ENCODE results near the gene TCAF1. TPM values are rescaled to one million over a fixed set of nuclear protein-coding genes. Genes with fewer than 3 reads are reported as not detected.

Gene TCAF1
- total RNA-seq, 1 donor from 2014 or later, result 160 TPM

DNA sequence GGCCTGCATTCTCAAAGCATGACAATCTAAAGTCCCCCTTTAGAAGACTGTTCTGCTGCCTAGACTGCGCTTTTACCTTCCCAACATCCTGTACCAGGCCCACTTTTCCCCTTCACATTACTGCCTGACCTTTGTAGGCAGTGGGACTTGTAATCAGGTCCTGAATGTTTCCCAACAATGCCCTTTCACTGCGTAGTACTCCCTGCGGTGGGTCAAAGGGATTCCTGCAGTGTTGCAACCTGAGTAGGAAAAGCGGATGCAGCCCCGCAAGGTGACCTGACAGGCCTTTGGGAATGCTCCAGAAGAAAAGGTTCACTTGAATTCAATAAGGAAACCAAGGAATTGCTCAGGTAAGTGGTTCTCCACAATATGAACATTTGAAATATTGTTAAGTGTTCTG lies 4.9 kb upstream of the TCAF1 start:
- no peak for FAIRE-seq

DNA sequence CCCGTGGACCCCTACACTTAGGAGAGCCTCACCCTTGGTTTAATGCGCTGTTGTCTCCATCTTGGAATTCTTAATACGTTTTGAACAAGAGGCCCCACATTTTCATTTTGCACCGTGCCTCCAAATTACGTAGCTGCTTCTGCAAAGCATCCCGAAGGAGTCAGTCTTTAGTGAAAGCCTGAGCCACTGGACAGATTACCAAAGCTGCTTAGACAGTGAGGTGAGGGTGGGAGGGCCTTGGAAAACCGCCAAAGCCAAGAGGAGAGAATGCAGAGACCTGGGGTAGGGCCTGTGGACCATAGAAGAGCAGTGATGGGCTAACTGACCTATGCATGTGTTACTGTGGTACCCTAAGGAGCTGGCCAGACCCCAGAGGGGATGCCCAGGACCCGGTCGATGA lies 4.2 kb upstream of the TCAF1 start:
- DNase-seq (ENCODE audit: low spot score in 2 of 2) (no peak), FAIRE-seq (no peak)

More for the DNA sequence above, 4.9 kb upstream of the TCAF1 start:
- no peak for DNase-seq (ENCODE audit: low spot score in 2 of 2)

DNA sequence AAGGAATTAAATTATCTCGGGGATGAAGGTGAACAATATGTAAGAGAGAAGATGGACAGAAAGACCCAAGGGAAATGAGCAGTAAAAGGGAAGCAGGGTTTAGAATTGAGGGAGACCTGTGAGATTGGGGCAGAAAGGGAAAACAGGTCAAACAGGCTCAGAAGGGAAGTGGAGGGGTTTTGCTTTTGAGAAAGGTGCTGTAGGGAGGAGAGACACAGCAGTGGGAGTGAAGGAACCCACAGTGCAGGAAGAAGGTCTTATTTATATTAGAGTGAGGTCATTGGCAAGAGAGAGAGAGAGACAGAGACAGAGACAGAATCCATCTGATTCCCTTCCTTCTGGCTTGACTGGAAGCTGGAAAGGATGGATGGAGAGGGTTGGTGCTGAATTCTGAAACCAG lies 3.5 kb upstream of the TCAF1 start:
- FAIRE-seq, result no peak

DNA sequence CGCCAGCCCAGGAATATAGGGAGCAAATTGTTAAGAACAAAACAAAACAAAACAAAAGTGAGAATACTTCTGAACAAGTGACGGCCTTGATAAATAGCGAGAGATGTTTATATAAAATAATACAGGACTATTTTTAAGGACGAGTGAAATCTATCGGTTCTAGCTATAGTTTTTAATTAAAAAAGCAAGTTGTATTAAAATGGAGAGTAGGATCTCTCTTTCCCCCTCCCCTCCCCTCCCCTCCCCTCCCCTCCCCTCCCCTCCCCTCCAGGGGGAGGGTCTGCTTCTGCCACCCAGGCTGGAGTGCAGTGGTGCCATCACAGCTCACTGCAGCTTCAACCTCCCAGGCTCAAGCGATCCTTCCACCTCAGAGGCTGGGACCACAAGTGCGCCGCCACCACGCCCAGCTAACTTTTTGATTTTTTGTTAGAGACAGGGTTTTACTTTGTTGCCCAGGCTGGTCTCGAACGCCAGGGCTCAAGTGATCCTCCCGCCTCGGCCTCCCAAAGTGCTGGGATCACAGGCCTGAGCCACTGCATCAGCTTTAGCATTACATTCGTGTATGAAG lies 440 bp upstream of the TCAF1 start:
- no peak for DNase-seq (ENCODE audit: low spot score in 2 of 2)

More for the DNA sequence above, 3.5 kb upstream of the TCAF1 start:
- DNase-seq (ENCODE audit: low spot score in 2 of 2), result no peak

DNA sequence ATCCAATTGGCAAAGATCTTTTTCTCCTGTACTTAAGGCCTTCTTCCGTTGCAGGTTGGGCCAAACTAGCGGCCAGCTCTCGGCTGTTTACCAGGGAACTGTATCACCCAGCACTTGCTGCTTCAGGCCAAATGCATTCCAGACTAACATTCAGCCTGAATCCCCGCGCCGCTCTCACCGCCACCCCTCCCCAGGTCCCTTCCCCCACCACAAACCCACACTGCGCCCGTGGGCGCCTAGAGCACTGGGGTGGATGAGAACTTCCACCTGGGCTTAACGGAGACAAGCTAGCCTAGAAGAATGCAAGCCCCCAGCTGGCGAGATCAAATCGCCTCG lies 676 bp downstream of the TCAF1 start:
- FAIRE-seq, result no peak
- no peak for DNase-seq (ENCODE audit: low spot score in 2 of 2)

More for the DNA sequence above, 440 bp upstream of the TCAF1 start:
- FAIRE-seq, result no peak

DNA sequence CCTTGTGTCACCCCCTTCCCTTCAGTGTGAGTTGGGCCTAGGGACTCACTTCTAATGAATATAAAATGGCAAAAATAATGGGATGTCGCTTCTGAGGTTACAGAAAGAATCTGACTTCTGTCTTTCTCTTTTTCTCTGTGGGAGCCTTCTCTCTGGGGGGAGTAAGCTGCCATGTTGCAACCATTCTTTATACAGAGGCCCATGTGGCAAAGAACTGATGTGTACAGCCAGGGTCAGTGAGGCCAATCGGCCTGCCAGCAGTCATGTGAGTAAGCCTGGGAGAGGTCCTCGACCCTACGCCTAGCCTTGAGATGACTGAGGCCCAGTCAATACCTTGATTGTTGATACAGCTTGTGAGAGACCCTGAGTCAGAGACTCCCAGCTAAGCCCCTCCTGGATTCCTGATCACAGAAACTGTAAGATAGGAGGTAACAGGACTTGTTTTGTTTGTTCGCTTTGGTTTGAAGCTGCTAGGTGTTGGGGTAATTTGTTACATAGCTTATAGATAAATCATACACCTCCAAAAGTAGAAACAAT lies 1.7 kb downstream of the TCAF1 start:
- FAIRE-seq (no peak), DNase-seq (ENCODE audit: low spot score in 2 of 2) (no peak)

DNA sequence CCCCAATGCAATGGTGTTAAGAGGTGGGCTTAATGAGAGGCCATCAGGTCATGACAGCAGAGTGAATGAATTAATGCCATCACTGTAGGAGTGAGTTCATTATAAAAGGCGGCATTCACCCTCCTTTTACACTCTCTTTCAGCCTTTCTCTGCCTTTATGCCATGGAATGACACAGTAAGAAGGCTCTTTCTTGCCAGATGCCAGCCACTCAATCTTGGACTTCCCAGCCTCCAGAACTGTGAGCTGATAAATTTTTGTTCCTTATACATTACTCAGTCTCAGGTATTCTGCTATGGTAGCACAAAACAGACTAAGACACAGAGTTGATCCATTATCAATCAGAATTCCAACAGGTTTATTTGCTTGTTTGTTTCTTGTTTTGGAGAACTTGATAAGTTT lies 3.2 kb downstream of the TCAF1 start:
- FAIRE-seq (no peak), DNase-seq (ENCODE audit: low spot score in 2 of 2) (no peak)

DNA sequence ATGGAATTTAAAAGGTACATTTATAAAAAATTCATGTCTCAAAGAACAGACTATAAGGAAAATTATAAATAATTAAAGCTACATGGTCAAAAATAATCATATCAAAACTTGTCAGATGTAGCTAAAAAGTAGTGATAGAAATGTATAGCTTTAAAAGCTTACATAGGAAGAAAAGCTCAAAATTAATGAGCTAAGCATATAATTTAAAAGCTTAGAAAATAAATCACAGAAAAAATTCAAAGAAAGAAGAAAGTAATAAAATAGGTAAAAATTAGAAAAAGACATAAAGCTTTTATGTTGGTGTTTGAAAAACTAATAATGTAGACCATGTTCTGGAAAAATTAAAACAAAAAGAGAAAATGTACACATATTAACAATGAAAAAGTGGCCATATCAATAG lies 5.3 kb downstream of the TCAF1 start:
- FAIRE-seq (no peak), DNase-seq (ENCODE audit: low spot score in 2 of 2) (no peak)

DNA sequence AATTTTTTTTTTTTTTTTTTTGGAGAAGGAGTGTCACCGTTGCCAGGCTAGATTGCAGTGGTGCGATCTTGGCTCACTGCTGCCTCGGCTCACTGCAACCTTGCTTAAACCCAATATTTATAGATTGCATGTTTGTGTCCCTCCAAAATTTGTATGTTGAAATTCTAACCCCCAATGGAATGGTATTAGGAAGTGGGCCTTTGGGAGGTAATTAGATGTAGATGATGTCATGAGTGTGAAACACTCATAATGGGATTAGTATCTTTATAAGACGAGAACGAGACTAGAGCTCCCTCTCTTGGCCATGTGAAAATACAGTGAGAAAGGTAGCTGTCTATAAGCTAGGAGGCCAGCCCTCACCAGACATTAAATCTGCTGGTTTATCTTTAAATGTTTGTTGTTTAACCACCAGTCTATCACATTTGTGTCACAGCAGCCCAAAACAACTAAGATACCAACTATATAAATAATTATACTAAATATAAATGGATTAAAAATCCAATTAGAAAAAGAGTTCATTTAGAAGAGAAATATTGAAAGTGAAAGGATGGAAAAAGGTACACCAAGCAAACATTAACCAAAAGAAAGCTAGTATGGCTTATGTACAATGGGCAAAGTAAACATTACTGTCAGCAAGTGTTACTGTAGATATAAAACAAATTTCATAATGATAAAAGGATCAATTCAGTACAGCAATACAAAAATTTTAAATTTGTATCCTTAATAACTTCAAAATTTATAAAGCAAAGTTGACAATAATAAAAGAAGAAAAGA lies 9.3 kb downstream of the TCAF1 start:
- no peak for FAIRE-seq

DNA sequence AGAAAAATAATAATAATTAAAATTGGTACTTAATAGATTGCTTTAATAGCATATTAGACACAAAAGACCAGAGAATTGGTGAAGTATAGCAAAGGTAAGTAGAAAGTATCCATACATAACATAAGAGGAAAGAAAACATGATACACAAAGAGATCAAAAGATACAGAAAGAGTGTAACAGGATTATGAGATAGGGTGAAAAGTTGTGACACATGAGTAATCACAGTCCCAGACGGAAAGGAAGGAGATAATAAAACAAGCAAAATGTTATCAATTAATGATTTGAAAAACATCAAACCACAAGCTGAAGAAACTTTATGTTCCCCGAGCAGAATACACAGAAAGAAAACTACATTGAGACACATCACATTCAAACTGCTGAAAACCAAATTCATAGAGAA lies 10.5 kb downstream of the TCAF1 start:
- FAIRE-seq (no peak), DNase-seq (ENCODE audit: low spot score in 2 of 2) (no peak)

More for the DNA sequence above, 9.3 kb downstream of the TCAF1 start:
- DNase-seq (ENCODE audit: low spot score in 2 of 2), result no peak

DNA sequence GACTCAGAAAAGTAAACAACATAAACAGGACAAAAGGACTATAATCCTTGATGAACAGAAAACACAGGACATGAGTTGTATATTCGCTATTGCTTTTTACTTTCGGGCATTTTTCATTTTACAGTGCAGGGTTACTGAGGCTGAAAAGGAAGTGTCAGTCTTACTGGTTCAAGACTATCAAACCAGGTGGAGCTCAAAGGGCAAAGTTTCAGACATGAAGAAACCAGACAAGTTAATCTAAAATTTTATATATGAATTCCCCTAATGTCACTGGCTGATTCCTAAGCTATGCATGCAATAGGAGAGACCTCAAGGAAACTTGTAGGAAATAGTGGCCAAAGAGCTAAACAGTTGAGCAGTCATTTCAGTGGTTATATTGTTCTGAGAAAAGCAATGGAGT lies 11.4 kb downstream of the TCAF1 start:
- FAIRE-seq, result no peak
- no peak for DNase-seq (ENCODE audit: low spot score in 2 of 2)

DNA sequence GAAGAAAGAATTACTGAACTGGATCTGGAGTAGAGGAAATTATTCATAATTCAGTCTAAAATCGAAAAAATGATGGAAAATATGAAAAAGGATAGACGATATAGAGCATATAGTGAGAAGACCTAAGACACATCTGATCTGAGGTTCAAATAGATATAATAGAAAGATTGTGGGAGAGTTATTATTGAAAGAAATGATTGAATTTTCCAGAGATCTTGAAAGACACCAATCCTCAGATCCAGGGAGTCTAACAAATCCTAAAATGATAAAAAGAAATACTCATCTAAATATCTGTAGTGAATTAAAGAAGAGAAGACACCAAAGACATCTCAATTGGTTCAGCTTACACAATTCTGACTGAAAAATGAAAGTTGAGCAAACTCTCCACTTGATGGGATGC lies 12.9 kb downstream of the TCAF1 start:
- no peak for FAIRE-seq
- no peak for DNase-seq (ENCODE audit: low spot score in 2 of 2)

DNA sequence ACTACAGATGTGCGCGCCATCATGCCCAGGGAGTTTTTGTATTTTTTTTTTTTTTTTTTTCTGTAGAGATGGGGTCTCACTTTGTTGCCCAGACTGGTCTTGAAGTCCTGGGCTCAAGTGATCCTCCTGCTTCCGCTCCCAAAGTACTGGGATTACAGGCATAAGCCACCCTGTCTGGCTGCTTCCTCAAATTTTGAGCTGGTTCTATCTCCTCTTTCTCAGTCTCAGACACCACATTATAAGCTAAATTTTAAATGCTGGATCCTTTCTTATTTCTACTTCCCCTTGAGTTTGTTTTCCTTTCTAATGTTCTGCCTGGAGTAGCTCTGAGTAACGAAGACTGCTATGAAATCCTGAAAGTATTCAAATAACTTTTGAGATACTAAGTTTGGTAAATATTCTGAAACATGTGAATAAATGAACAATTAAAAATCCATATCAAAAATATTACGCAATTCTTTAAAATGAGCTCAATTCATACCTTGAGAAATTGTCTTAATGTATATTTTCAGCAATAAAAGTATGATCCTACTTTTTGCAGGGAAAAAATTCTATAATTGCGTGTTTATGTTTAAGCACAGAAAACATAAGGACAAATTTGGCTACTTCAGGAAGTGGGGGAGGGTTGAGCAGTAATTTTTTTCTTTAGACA lies 15.0 kb downstream of the TCAF1 start:
- DNase-seq (ENCODE audit: low spot score in 2 of 2), result no peak
- FAIRE-seq, result peak; percentile 28

DNA sequence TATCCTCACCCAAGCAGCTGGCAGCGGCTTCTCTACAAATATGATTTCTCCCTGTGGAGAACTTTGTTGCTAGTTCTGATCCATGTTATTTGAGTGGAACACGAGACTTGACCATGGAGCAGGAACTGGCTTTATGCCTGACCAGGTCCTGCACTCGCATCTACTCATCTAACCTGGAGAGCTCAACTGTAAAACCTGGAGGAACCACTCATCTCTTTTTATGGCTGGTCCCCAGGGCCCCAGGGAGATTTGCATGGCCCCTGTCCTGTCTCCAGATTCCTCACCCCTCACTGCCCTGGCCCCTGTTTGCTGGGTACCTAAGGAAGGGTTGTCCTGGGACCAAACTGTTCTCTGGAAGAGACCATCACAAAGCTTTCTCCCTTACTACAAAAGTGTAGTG lies 16.0 kb downstream of the TCAF1 start:
- FAIRE-seq, result no peak
- no peak for DNase-seq (ENCODE audit: low spot score in 2 of 2)

DNA sequence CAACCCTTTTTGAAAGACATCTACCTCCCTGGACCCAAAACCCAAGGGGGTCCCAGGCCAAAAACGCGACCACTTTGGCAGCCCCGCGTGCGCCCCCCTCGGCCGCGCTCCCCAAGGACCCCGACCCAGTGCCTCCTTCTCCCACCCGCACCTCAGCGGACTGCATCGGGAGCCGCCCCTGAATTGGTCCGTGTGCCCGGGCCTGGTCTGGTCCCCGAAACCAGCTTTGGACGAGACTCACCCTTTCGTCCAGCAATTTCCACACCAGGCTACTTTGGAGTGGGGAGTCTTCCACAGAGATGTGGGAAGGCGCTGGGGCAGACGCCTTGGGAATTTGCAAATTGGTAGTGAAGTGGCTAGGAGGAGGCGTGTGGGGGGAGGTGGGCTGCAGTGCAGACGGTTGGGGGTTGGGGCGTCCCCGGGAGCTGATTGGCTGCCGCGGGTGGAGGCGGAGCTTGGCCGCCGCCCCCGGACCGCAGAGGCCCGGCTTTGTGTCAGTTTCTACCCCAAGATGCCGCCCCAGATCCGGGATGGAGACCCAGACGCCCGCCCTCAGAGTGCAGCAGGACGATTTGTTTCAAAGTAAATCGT lies 16.9 kb downstream of the TCAF1 start:
- FAIRE-seq, result no peak
- peak; percentile 76 to 79 for DNase-seq (ENCODE audit: low spot score in 2 of 2)

DNA sequence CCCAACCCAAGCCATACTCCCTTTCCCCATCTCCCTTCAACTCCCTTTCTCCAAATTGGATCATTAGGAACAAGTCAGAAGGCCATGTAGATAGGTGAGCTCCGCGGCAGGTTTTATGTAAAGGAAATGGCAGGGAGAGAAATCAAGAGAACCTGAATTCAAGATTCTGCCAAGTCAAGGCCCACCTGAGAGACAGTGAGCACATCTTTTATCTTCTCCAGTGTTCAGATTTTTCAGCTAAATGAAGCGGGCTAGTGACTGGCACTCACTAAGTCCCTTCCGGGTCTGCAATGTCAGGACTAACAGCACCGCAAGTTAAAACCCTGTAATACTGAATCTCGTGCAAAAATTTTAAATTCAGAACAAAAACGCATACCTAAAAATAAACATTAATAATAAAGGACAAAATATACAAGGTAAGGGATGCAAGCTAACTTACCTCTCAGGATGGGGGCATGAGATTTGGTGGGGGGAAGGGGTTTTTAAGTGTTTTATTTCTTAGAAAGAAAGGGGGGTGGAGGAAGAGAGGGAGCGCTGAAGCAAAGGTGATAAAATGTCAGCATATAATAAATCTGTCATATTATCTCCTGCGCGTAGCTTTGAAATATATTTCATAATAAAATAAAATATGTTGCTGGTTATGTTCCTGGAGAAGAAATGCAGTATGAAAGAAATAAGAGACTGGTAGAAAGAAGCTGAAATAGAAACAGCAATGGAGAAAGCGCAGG lies 17.6 kb downstream of the TCAF1 start:
- no peak for FAIRE-seq
- no peak for DNase-seq (ENCODE audit: low spot score in 2 of 2)

DNA sequence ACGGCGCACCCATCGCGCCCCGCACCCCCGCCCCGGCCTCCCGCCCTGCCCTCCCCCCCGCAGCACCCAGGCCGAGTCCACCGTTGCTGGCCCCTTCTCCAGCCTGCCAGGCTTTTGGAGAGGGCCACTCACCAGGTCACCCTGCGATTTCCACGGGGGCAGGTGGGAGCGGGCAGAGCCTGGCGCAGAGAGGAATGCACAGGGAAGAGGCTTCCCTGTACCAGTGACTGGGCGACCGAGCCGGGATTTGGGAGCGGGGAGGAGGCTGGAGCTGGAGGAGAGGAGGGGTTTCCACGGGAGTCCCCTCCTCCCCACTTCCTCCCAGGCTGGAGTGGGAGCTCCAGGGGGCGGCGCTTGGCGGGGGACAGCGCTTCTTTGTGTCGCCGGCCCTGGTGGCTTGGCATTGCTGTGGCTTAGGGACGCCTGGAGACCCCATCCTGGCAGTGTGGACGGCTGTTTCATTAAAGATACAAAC lies 19.3 kb downstream of the TCAF1 start:
- DNase-seq (ENCODE audit: low spot score in 2 of 2) (peak; percentile 73 to 78), FAIRE-seq (no peak)

DNA sequence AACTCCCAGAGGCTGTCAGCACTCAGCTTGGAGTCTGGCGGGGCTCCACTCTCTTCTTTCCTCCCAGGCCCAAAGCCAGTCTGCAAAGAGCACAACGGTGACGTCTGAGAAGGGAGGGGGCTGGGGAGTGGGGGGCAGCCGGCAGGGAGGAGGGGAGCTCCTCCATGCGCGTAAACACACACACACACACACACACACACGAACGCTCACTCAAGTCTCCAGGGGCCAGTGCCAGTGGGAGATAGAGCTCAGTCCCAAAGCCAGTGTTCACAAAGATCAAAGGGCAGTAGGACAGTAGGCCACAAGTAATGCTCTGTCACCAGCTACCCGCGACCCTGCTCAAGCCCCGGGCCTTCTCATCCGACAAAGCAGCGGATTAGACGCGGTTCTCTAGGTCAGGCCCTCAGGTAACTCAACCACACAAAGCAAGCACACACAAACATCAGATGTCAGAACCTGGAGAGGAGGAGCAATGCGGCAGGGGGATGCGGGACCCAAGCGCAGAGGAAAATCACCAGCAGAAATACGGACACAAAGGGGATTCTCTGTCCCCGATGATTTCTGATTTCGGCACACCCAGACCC lies 19.9 kb downstream of the TCAF1 start:
- DNase-seq (ENCODE audit: low spot score in 2 of 2), result peak; percentile 72 to 76
- no peak for FAIRE-seq

DNA sequence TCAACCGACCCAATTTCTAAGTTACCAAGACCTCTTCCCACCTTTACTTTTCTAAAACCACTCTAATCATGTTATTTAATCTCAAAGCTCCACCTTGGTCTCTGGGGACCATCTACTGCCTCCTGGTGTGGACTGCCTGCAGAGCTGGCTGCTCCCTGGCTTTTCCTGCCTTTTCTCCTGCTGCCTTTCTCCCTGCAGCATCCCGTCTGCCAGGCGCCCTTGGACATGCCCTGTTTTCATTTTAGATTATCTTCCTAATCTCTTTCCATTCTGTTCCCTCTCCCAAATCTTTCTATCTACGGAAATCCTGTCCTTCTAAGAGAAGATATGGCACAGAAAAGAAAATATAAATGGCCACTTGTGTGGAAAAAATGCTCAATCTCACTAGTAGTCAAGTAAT lies 23.1 kb downstream of the TCAF1 start:
- no peak for DNase-seq (ENCODE audit: low spot score in 2 of 2)
- no peak for FAIRE-seq

DNA sequence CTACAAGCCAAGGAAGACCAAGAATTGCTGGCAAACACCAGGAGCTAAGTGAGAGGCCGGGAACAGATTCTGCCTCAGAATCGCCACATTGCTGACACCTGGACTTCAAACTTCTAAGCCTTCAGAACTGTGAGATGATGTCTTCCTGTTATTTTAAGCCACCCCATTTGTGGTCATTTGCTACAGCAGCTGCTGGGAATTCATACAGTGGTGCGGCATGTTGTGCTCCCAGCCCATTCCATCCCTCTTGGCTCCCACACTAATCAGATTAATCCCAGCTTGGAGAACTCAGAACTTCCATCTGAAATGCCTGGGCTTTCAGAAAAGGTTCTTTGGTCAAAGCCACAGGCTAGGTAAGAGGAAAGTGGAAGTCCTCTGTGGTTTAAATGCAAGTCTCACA lies 24.9 kb downstream of the TCAF1 start:
- no peak for DNase-seq (ENCODE audit: low spot score in 2 of 2)
- no peak for FAIRE-seq
